HG03354 (cell line): Measurements from ENCODE around the gene C19orf73.
A peak's percentile ranks its signal among the peaks of the same experiment; 100 is the strongest.
"Not testable (repeated sequence)": the region's sequence is repeated elsewhere in the genome, so short reads cannot be mapped to it uniquely, and the experiment has no call there.

Experiments used
- ATAC-seq: cut with Tn5 transposase; IDR thresholded peaks from one replicate; pipeline ENCODE4 v1.9.1; 2021; ENCODE audit warnings: mild to moderate bottlenecking; ENCODE audit not compliant: unreplicated experiment, poor library complexity, severe bottlenecking

Gene C19orf73

DNA sequence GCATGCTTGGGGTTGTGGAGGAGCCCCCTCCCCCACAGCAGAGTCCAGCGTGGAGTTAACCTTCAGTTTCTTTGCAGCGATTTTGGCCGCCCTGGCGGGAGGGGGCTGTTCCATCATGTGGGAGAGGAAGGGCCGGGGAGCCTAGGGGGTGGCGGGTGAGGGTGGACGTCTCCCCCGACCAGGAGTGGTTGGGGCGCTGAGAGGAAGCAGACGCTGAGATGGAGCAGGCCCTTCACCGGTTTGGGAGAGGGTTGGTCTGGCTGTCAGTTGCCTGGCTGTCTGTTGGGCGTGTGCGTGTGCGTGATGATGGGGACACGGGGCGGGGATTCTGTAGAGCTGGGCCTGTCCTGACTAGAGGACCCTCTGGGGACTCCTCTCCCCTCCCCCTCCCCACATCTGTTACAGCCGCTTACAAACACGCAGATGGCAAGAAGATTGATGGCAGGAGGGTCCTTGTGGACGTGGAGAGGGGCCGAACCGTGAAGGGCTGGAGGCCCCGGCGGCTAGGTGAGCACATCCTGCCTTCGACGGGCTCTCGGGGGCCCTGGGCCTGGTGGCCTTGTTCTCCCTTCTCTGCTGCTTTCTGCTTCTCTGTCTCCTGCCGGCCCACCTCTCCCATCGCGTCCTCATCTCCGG lies 14.6 kb downstream of the C19orf73 start:
- ATAC-seq, result no peak

DNA sequence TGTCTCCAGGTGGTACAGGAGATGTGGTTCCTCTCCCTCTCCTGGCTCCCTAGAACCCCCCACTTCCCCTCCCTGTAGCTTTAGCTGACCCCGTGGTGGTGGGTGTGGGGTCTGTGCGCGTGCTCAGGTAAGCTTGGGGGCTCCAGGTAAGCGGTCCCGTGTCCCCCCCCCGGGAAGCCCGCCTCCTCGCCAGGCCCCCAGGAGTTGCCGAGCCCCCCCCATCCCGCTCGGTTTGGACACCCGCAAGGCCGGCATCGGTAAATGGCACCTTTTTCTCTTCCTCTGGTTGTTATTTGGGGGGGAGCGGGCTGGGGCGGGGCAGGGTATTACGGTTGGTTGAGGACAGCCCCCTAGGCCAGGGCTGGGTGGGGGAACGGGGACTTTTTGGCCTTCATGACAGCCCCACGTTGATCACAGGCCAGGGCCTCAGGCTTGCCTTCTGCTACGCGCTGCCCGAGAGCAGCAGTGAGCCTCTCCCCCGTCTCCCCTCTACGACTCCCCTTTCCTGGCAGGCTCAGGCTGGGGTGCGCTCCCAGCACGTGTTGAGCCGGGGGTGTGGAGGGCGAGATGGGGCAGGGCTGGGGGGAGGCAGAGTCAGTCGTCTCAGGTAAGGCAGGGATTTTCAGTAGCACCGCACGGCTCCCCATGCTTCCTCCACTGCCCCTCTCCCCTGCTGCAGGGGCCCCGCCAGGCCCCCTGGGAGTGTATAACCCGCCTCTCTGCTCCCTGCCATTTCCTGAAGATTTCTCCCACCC lies 15.4 kb downstream of the C19orf73 start:
- ATAC-seq, result no peak

DNA sequence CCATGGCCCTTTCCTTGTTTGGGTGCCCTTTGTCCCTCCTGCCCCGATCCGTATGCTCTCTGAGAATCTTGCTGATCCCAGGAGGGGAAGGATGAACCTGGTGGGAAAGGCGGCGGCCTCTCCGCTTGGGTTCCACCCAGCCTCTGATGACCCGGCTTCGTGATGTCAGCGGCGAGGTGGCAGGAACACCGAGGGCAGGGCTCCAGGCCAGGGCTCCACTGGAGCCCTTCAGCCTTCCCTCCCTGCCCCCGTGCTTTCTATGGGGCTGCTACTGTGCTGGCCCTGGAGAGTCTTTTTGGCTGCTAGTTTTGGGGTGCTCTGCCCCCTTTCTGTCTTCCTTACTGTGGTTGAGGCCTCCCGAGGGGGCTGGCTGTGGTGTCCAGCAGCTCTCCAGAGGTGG lies 16.6 kb downstream of the C19orf73 start:
- no peak for ATAC-seq

DNA sequence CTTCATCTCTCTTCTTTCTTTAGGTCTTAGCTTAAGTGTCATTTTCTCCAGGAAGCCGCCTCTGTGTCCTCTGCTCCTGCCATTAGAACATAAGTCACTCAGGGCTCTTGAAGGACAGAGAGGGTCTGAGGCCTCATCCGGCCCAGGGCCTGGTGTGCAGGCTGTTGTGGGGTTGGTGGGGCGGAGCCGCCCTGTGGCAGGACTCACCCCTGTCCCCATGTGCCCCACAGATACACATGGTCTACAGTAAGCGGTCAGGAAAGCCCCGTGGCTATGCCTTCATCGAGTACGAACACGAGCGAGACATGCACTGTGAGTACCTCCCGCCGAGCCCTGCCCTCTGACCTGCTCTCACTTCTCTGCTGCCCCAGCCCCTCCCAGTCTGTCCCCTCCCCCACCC lies 17.8 kb downstream of the C19orf73 start:
- ATAC-seq, result no peak

DNA sequence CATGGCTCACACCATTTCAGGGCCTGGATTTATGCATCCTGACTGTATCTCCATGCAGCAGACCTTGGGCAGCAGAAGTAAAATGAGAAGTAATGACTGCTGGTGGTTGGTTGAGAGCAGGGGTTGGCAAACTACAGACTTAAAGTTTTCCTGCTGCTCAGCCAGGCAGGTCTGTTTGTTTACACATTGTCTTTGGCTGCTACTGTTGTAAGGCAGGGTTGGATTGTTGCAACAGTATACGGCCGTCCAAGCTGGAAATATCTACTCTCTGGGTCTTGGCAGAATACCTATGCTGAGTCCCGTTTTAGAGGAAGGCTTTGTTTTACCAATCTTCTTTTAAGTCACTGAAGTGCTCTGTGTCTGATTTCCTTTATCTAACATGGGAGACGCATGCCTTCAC lies 20.1 kb downstream of the C19orf73 start:
- no peak for ATAC-seq

DNA sequence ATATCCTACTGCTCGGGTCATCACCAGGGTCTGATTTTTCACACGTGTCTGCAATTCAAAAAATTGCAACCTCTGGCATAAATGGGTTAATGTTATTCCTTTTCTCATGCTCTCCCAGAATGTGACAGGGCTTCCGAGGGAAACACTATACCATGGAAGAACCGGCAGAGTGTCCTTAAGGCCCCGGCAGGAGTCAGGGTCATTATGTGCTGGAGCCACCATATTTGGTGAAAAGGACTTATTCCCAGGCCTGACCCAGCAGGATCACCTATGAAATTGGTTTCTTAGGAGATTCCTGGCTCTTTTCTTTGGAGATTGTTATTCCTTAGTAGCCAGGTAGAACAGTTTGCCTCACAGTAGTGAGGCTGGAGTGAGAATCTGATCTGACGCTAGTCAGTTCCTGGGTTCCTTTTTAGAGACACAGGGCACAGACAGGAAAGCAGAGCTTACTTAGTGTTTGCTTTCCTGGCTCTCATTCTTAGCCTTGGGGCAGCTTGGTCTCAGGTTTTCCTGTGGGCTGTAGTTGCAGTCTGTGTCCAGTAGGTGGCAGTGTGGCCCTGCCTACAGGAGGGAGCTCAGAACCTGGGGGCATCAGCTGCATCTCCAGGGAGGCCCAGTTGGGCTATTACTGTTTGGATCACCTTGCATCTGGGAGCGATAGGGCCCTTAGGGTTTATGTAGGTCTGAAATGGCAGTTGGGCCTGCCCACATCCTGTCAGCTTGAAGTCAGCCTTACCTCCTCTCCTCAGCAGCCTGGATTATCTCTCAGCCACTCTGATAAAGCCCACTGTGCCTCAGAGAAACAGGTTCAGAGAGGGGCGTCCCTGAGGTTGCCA lies 21.3 kb downstream of the C19orf73 start:
- ATAC-seq, result no peak

DNA sequence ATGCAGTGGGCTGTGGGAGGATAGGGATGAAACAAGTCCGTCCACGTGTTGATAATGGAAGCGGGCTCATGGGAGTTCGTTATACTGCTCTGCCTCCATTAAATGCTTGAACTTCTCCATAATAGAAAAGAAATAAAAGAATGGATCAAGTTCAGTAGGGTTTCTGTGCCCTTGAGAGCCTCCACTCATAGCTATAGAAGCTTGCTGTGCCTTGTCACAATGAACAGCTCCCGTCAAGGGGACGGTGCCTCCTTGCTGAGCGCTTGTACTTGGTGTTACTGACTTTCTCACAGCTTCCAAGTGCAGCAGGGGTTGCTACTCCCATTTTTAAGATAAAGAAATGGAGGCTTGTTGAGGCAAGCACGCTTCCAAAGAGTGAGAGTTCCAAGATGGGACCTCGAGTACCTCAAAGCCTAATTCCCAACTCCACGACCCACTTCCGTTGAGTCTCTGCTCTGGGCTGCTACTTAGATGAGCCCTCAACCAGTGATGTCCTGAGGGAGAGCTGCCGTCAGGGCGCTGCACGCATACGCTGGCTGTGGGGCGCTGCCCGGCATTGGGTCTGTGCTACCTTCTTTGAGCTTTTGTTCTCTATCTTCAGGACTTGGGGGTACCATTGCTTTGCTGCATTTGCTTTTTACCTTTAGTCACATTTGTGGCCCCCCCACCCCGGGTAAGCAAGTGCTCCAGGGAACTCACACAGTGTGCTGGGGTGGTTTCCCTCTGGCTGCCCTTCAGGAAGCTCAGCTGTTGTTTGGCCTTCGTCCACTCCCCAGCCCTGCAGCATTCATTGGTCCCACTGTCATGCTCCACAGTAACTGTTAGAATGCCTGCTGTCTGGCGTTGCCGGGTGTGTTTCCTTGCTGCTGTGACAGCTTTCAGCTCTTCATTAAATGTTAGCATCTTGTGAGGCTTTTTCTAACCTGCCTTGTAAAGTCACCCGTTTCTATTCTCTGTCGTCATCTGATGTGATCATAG lies 24.1 kb downstream of the C19orf73 start:
- no peak for ATAC-seq

DNA sequence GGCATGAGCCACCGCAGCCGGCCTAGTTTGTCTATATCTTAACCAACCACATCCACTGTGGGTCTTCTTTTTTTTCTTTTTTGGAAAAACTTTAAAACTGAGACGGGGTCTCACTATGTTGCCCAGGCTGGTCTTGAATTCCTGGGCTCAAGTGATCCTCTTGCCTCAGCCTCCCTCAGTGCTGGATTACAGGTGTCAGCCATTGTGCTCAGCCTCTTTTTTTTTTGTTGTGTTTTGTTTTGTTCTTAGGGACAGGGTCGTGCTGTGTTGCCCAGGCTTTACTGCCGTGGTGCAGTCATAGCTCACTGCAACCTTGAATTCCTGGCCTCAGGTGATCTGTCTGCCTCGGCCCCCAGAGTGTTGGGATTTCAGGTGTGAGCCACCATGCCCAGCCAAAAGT lies 26.3 kb downstream of the C19orf73 start:
- no peak for ATAC-seq

DNA sequence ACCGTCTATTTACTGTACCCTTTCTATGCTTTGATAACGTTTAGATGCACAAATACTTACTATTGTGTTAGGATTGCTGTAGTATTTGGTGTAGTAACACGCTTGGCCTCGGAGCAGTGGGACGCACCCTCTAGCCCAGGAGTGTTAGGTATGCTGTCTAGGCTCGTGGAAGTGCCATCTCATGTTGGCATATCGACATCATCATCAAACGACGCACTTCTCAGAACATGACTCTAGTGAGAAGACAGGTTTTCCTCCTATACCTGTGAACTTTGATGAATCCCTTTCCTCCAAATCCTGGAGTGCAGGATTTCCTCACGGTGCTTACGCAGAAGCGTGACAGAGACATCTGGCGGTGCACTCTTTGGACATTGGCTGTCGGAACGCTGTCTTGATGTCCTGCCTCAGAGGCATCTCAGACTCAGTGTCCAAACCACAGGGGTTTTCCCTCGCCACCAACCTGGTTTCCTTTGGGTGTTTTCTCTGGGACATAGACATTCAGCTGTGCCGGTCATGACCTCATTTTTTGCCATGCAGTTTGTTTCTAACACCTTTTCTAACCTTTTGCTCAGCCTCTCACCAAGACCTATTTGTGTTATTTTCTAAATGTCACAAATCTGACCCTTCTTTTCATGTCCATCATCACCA lies 27.4 kb downstream of the C19orf73 start:
- no peak for ATAC-seq

DNA sequence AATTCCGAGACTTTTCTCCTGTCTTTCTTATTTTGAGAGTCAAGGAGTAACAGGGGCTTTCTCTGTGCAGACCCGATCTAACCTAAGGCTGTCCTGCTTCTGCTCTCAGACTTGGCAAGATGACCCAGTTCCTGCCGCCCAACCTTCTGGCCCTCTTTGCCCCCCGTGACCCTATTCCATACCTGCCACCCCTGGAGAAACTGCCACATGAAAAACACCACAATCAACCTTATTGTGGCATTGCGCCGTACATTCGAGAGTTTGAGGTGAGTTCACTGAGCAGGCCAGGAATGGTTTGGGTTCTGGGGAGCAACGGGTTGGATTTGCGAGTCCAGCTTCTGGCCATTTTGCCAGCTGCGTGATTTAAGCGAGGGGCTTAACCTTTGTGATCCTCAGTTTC lies 32.6 kb downstream of the C19orf73 start:
- no peak for ATAC-seq

DNA sequence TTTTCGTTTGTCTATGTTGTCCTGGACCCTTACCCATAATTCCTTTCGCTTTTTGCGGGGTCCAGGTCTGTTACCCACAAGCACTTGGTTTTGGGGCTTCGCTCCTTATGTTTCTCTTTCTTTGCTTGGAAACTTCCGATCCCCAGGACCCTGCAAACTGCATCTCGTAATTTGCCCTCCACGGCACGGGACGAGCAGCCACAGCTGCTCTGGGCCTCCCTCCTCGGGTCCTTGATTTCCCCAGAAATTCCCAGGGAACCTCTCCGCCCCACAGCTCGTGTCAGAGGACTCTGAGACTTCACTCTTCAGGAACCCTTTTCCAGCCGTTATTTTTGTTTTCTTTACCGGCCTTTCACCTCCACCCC lies 33.1 kb downstream of the C19orf73 start:
- no peak for ATAC-seq

DNA sequence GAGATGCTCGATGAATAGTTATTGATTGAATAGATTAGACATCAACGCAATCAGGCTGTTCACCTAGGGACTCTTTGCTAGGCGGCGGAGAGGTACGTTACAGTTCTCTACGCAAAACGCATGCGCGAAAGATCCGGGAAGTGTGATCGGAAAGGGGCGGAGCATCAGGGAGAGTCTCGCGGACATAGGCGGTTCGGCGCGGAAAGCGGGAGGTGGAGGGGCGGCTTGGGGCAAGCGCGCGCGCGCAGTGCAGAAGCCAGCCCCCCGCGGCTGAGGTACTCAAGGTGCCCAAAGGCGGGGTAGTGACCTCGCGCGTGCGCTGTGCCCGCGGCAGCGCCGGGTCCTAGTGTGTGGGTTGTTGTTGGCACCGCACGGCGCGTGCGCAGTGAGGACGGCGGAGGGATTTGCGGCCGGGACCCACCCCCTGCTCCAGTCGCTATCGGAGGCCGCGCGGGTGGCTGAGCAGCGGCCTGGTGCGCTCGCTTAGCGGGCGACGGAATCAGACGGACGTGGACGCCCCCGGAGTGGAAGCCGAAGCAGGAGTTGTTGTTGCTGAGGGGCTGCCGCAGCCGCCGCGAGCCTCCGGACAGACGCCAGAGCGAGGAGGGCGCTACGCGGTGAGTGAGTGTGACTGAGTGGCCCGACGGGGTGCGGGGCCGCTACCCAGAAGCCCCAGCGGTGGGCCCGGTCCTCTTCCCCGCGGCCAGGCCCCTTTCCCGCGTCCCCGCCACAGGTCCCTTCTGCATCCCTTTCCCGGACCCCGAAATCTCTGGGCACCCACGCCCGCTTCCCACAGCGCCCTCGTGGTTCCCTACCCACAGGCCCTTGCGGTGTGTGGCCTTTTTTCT lies 33.7 kb downstream of the C19orf73 start, which contains the start of gene SNRNP70:
Gene SNRNP70 (plus strand): TSS at position 432 of the 848 bp plus-strand sequence. CDS start 964 bp downstream, outside the sequence.
- ATAC-seq, result peak; percentile 85

DNA sequence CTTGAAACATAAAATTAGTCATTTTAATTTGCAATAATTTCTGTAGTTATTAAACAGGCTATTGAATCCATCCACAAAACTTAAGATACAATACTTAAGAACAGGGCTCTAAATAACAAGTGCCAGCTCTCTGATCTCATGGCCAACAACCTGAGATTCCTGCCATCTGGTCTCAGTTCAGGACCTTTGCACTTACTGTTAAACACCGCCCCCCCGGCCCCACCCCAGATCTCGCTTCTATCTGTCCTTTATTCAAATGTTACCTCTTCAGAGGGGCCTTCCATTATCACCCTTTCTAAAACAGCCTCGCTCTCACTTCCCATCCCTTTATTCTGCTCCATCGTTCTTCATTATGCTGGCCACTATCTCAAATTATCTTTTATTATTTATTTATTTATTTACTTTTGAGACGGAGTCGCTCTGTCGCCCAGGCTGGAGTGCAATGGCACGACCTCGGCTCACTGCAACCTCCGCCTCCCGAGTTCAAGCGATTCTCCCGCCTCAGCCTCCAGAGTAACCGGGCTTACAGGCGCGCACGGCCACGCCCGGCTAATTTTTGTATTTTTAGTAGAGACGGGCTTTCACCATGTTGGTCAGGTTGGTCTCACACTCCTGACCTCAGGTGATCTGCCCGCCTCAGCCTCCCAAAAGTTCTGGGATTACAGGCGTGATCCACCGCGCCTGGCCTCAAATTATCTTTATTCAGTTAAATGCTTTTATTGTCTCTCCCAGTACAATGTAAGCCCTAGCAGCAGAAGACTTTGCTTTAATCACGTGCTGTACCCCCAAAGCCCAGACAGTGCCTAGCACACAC lies 34.5 kb downstream of the C19orf73 start:
- no peak for ATAC-seq

DNA sequence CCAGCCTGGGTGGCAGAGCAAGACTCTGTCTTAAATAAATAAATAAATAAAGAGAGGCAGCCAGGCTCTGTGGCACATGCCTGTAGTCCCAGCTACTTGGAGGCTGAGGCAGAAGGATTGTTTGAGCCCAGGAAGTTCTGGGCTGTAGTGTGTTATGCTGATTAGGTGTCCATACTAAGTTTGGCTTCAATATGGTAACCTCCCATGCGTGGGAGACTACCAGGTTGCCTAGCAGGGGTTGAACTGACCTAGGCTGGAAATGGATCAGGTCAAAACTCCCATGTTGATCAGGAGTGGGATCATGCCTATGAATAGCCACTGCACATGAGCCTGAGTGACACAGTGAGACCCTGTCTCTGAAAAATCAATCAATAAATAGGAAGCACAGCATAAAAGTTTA lies 37.7 kb downstream of the C19orf73 start:
- ATAC-seq, result no peak

DNA sequence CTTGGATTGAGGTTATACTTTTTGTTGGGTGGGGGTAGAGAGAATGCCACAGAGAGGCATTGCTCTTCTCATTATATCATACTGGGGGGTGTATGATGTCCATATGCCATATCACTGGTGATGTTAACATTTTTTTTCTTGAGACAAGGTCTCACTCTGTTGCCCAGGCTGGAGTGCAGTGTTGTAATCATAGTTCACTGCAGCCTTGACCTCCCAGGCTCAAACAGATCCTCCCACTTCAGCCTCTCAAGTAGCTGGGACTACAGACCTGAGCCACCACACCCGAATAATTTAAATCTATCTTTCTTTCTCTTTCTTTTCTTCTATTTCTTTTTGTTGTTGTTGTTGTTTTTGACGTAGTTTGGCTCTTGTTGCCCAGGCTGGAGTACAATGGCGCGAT lies 38.6 kb downstream of the C19orf73 start:
- no peak for ATAC-seq

DNA sequence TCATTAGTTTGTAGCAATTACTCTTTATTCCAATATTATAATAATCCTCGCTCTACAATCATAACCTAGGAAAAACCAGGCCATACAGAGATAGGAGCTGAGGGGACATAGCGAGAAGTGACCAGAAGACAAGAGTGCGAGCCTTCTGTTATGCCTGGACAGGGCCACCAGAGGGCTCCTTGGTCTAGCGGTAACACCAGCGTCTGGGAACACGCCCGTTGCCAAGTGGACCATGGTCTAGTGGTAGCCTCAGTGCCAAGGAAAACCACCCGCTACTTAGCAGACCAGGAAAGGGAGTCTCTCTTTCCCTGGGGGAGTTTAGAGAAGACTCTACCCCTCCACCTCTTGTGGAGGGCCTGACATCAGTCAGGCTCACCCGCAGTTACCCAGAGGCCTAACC lies 44.1 kb downstream of the C19orf73 start:
- ATAC-seq, result not testable (repeated sequence)
